Stimulated activated CD4-positive, alpha-beta T cell treated with anti-CD3 and anti-CD28 coated beads, Interleukin-15, amount 100 ng/mL, for 48 hours (primary cell): ENCODE results near the gene GRK5.
"Not testable (repeated sequence)": the region's sequence is repeated elsewhere in the genome, so short reads cannot be mapped to it uniquely, and the experiment has no call there.

Experiments
- DNase-seq, 2 donors: peaks; one replicate each; pipeline ENCODE4 v3.0.0-alpha.2; 2020; ENCODE audit warnings: low read depth in 2 of 2

Gene GRK5

GRCh38 chr10:119207366-119207666, at the start of gene GRK5:
GRK5 (plus strand) TSS chr10:119207571; CDS start chr10:119207918, 347 bp downstream.
- peak; percentile 91 for DNase-seq

- no peak for DNase-seq
Measured at GRCh38 chr10:119159332-119159731, 48.0 kb upstream of the GRK5 start.

- no peak for DNase-seq
Measured at GRCh38 chr10:119161680-119162451, 45.5 kb upstream of the GRK5 start.

- DNase-seq = no peak
Measured at GRCh38 chr10:119162452-119163092, 44.8 kb upstream of the GRK5 start.

- DNase-seq = peak; percentile 62 to 73
Measured at GRCh38 chr10:119165171-119166117, 41.9 kb upstream of the GRK5 start, which contains the start of gene SFXN4. SFXN4 (minus strand) TSS chr10:119165714; CDS start chr10:119165647, 67 bp downstream.

- no peak for DNase-seq
Measured at GRCh38 chr10:119166118-119166500, 41.3 kb upstream of the GRK5 start.

- DNase-seq = no peak
Measured at GRCh38 chr10:119166564-119166963, 40.8 kb upstream of the GRK5 start.

GRCh38 chr10:119167041-119167440, 40.3 kb upstream of the GRK5 start:
- no peak for DNase-seq

GRCh38 chr10:119174109-119174508, 33.3 kb upstream of the GRK5 start:
- DNase-seq = no peak

- no peak for DNase-seq
Measured at GRCh38 chr10:119176166-119176565, 31.2 kb upstream of the GRK5 start.

GRCh38 chr10:119177708-119178371, 29.5 kb upstream of the GRK5 start:
- DNase-seq = peak in 1 of 2 donors; percentile 14

GRCh38 chr10:119178372-119179119, 28.8 kb upstream of the GRK5 start, which contains the start of gene PRDX3:
PRDX3 (minus strand) TSS chr10:119178812; CDS start chr10:119178790, 22 bp downstream.
- peak; percentile 88 to 96 for DNase-seq

- not testable (repeated sequence) for DNase-seq
Measured at GRCh38 chr10:119180850-119181400, 26.4 kb upstream of the GRK5 start.

- no peak for DNase-seq
Measured at GRCh38 chr10:119183664-119184412, 23.5 kb upstream of the GRK5 start.

GRCh38 chr10:119189811-119190282, 17.5 kb upstream of the GRK5 start:
- no peak for DNase-seq

GRCh38 chr10:119190353-119190752, 17.0 kb upstream of the GRK5 start:
- DNase-seq = no peak

GRCh38 chr10:119190954-119191785, 16.2 kb upstream of the GRK5 start:
- no peak for DNase-seq

- no peak for DNase-seq
Measured at GRCh38 chr10:119191881-119192280, 15.5 kb upstream of the GRK5 start.

GRCh38 chr10:119197921-119198320, 9.4 kb upstream of the GRK5 start:
- no peak for DNase-seq
